H1 (cell line): ENCODE results near the gene PLAC1. TPM values are rescaled to one million over a fixed set of nuclear protein-coding genes. Genes with fewer than 3 reads are reported as not detected.

Experiments
- CBX5 ChIP-seq: fragments of 300-800, 300-1000 bp; sonication (generic); IDR thresholded peaks from 2 replicates; pipeline ENCODE4 v1.7.1; 2016; ENCODE audit warnings: antibody characterized with exemption, low read length, low read depth
- polyA plus RNA-seq, 7 experiments: library from polyadenylated mRNA; depleted of rRNA in 3 of 7; stranded (reverse) in 5 of 7; unstranded in 2 of 7; fragments of >200 nt in 5 of 7; fragments of 200-250 nt in 2 of 7; gene quantifications; 1 replicate in 5 of 7; 2 replicates in 1 of 7; 4 replicates in 1 of 7; pipeline versions ENCODE4 v1.2.1 to v1.2.3, GENCODE V29; 2011 to 2013; ENCODE audit warnings: missing spikeins in 2 of 7, mixed read lengths in 2 of 7
- total RNA-seq: library from RNA; stranded (reverse); fragmentation: NEBNext Ultra II Directional; extraction: Animal tissue kit (Norgen Biotek cat#: 25700); gene quantifications from 2 replicates; pipeline ENCODE4 v1.2.1, GENCODE V29; 2021

Gene PLAC1
- total and polyA plus RNA-seq, 2 of the 8 experiments (the other 6 are each of a cell fraction or from before 2014, with no cell fraction given) = 1.8 TPM; not detected in 1

DNA sequence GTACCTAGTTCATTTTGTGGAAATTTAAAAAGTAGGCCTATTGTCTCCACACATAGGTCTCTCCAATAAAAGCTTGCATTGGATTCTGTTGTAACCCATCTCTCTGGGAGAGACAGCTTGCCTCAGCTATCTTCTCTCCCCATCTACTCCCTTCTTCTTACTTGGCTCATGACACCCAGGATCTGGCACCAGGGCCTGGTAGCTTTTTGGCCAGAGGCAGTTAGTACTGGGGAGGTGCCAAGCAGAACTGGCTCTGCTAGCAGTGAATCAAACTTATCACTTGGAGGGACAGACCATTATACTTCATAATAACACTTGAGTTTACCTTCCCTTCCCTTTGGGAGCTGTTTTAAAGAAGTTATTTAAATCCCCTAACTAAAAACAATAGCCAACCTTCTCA, 31.8 kb downstream of the PLAC1 start (continued):
- no peak for TF ChIP-seq CBX5
